K562 (cell line): Measurements from ENCODE around the gene PUS3. TPM values are rescaled to one million over a fixed set of nuclear protein-coding genes. Genes with fewer than 3 reads are reported as not detected.

Experiments used
- ATAC-seq: fragments of 200-7000 bp; cut with Tn5 transposase; 3 replicates; pipeline ENCODE4 v1.9.1; 2020; ENCODE audit warnings: moderate library complexity
- BruUV-seq: library from RNA; stranded (reverse); fragments of 400-500 nt; replicated peaks from 2 replicates; lab custom pipeline; 2021; lab: Mats Ljungman, UMichigan
- CTCF ChIA-PET: fragments of 300-600 bp; formaldehyde crosslinking; extraction: SDS; loops from one replicate; lab custom pipeline; 2021; ENCODE audit warnings: low intra/inter-chr PET ratio; lab: Yijun Ruan, JAX
- POLR2A ChIA-PET: fragments of 300-600, 350-650 bp; sonication (Branson Sonifier 250); formaldehyde crosslinking; extraction: SDS; loops from one replicate; lab custom pipeline; 2021; ENCODE audit warnings: antibody characterized with exemption, inconsistent platforms; lab: Yijun Ruan, JAX
- DNase-seq, 4 experiments: peaks; one replicate each; pipeline versions ENCODE4 v3.0.0 to v3.0.0-alpha.2; 2011 to 2018; ENCODE audit warnings: low spot score in 3 of 4, mixed read lengths in 3 of 4; ENCODE audit errors: extremely low read depth in 1 of 4
- FAIRE-seq: peaks from 2 replicates; lab custom pipeline; 2011; peaks lifted over from hg19 to GRCh38; lab: Jason Lieb, UNC
- H2AFZ ChIP-seq: 2 replicates; pipeline ENCODE4 v1.6.0; 2011; ENCODE audit warnings: low read depth, low read length, control low read depth, inconsistent platforms
- H3K27ac ChIP-seq: fragments of 200-600 bp; 3 replicates; pipeline ENCODE4 v1.8.0; 2011; ENCODE audit warnings: low read depth, mild to moderate bottlenecking, control low read depth, inconsistent platforms, low read length, moderate library complexity, mixed read lengths; ENCODE audit errors: extremely low read depth
- H3K27me3 ChIP-seq, 2 experiments: fragments of 300-600 bp in 1 of 2; 2 replicates in 1 of 2; 3 replicates in 1 of 2; pipeline versions ENCODE4 v1.6.0 to v1.8.0; 2011; ENCODE audit warnings: inconsistent platforms in 2 of 2, low read length in 2 of 2, mild to moderate bottlenecking in 1 of 2, mixed read lengths in 1 of 2, moderate library complexity in 1 of 2; ENCODE audit not compliant: control insufficient read depth in 2 of 2, insufficient read depth in 2 of 2
- H3K36me3 ChIP-seq: fragments of 300-600 bp; 3 replicates; pipeline ENCODE4 v1.8.0; 2011; ENCODE audit warnings: mild to moderate bottlenecking, low read length, inconsistent platforms; ENCODE audit not compliant: control insufficient read depth, insufficient read depth
- H3K4me1 ChIP-seq, 2 experiments: fragments of 200-600 bp in 1 of 2; replicated peaks in 1 of 2; 2 replicates in 1 of 2; 3 replicates in 1 of 2; pipeline versions ENCODE4 v1.5.1 to v1.8.0; 2011; ENCODE audit warnings: inconsistent platforms in 2 of 2, low read length in 2 of 2, mild to moderate bottlenecking in 1 of 2, mixed read lengths in 1 of 2, moderate library complexity in 1 of 2; ENCODE audit not compliant: control insufficient read depth in 2 of 2, insufficient read depth in 2 of 2
- H3K4me2 ChIP-seq: 2 replicates; pipeline ENCODE4 v1.6.1; 2011; ENCODE audit warnings: low read length, control low read depth, inconsistent platforms, mixed read lengths; ENCODE audit not compliant: insufficient read depth
- H3K4me3 ChIP-seq: fragments of 200-600 bp; sonication (generic), shearing (Covaris generic); 2 replicates; pipeline ENCODE4 v1.5.1; 2016; ENCODE audit warnings: control low read depth, inconsistent platforms
- H3K79me2 ChIP-seq: fragments of 200-600 bp; 3 replicates; pipeline ENCODE4 v1.8.0; 2011; ENCODE audit warnings: low read length, inconsistent platforms; ENCODE audit not compliant: control insufficient read depth, insufficient read depth
- H3K9ac ChIP-seq, 2 experiments: 2 replicates each; pipeline versions ENCODE4 v1.6.0 to v1.6.1; 2011; ENCODE audit warnings: low read depth in 2 of 2, low read length in 2 of 2, control low read depth in 1 of 2, inconsistent platforms in 1 of 2, mild to moderate bottlenecking in 1 of 2, mixed read lengths in 1 of 2; ENCODE audit not compliant: insufficient read depth in 1 of 2
- H3K9me1 ChIP-seq: one replicate; pipeline ENCODE4 v1.6.0; 2011; ENCODE audit warnings: inconsistent platforms, mild to moderate bottlenecking, low read length, moderate library complexity; ENCODE audit not compliant: control insufficient read depth, insufficient read depth
- H3K9me3 ChIP-seq: replicated peaks from 2 replicates; pipeline ENCODE4 v1.5.1; 2011; ENCODE audit warnings: low read depth, low read length, inconsistent platforms; ENCODE audit not compliant: control insufficient read depth, insufficient read depth
- H4K20me1 ChIP-seq: replicated peaks from 2 replicates; pipeline ENCODE4 v1.6.1; 2011; ENCODE audit warnings: low read length, inconsistent platforms, mixed read lengths; ENCODE audit not compliant: control insufficient read depth, insufficient read depth
- CEBPB ChIP-seq: fragments of 450-650 bp; IDR thresholded peaks from 2 replicates; pipeline ENCODE4 v1.6.1; 2016; ENCODE audit warnings: missing genetic modification characterization, missing compliant biosample characterization
- DEAF1 ChIP-seq: fragments of 450-650 bp; formaldehyde crosslinking; IDR thresholded peaks from 2 replicates; pipeline ENCODE4 v1.4.0; 2020; ENCODE audit warnings: mild to moderate bottlenecking, moderate library complexity
- DLX4 ChIP-seq: fragments of 250-450 bp; sonication (Bioruptor Pico); IDR thresholded peaks from 2 replicates; pipeline ENCODE4 v1.6.1; 2021; ENCODE audit warnings: mild to moderate bottlenecking
- HBP1 ChIP-seq: fragments of 450-650 bp; formaldehyde crosslinking; IDR thresholded peaks from 2 replicates; pipeline ENCODE4 v1.4.0; 2022; ENCODE audit warnings: missing genetic modification characterization
- KAT7 ChIP-seq: sonication (generic); formaldehyde crosslinking; IDR thresholded peaks from 2 replicates; pipeline ENCODE4 v1.8.0; 2022; ENCODE audit warnings: missing genetic modification reagents, mild to moderate bottlenecking, borderline replicate concordance
- RAD21 ChIP-seq, 2 experiments: fragments of 250-450 bp in 1 of 2; fragments of 450-650 bp in 1 of 2; sonication (Bioruptor Pico) in 1 of 2; formaldehyde crosslinking in 1 of 2; IDR thresholded peaks in 1 of 2; conservative IDR thresholded peaks in 1 of 2; 2 replicates each; pipeline versions ENCODE4 v1.4.0 to v1.8.0; 2020 to 2022; ENCODE audit warnings: mild to moderate bottlenecking in 2 of 2, moderate library complexity in 1 of 2
- RBM25 ChIP-seq: fragments of 200-400 bp; formaldehyde crosslinking; IDR thresholded peaks from 2 replicates; pipeline ENCODE4 v1.6.1; 2018; ENCODE audit warnings: low read length, low read depth, moderate library complexity; ENCODE audit not compliant: severe bottlenecking
- SIN3A ChIP-seq, 2 experiments: fragments of 150-350 bp in 1 of 2; IDR thresholded peaks; 2 replicates each; pipeline ENCODE4 v1.6.1; 2011 to 2016; ENCODE audit warnings: borderline replicate concordance in 2 of 2, low read depth in 2 of 2, low read length in 2 of 2, mild to moderate bottlenecking in 2 of 2, moderate library complexity in 2 of 2; ENCODE audit not compliant: control insufficient read depth in 1 of 2
- SMC3 ChIP-seq: conservative IDR thresholded peaks from 2 replicates; pipeline ENCODE4 v1.6.1; 2011; ENCODE audit warnings: low read depth, low read length, improper control_type of control experiment; ENCODE audit not compliant: insufficient read depth
- SPI1 ChIP-seq: IDR thresholded peaks from 2 replicates; pipeline ENCODE4 v1.6.1; 2011; ENCODE audit warnings: low read depth, low read length, control low read depth, borderline replicate concordance
- STAG1 ChIP-seq: sonication (generic); formaldehyde crosslinking; IDR thresholded peaks from 2 replicates; pipeline ENCODE4 v1.5.0; 2020; ENCODE audit warnings: missing genetic modification reagents, borderline replicate concordance
- TOE1 ChIP-seq, 2 experiments: fragments of 450-650 bp in 1 of 2; sonication (generic) in 1 of 2; formaldehyde crosslinking in 1 of 2; IDR thresholded peaks; 2 replicates each; pipeline versions ENCODE4 v1.7.1 to v1.8.0; 2016 to 2022; ENCODE audit warnings: borderline replicate concordance in 2 of 2, mild to moderate bottlenecking in 2 of 2, antibody characterized with exemption in 1 of 2, inconsistent platforms in 1 of 2, low read depth in 1 of 2, missing genetic modification reagents in 1 of 2, moderate library complexity in 1 of 2
- ZNF668 ChIP-seq: fragments of 250-450 bp; sonication (Bioruptor Pico); IDR thresholded peaks from 2 replicates; pipeline ENCODE4 v1.8.0; 2022; ENCODE audit warnings: mild to moderate bottlenecking, inconsistent platforms
- WGBS: fragments of 100-300 bp; shearing (Covaris generic); methylation state at CpG from one replicate; pipeline ENCODE4 v1.1.6; 2016; ENCODE audit warnings: low coverage, mixed read lengths; ENCODE audit not compliant: insufficient coverage; ENCODE audit errors: missing lambda C conversion rate; 5-methylcytosine and 5-hydroxymethylcytosine counted together
- in situ Hi-C: fragments of 300-500 bp; cut with MboI; formaldehyde crosslinking; loops from 4 replicates; pipeline ENCODE4 v1.15.0; 2018; ENCODE audit warnings: inconsistent platforms, mixed read lengths
- intact Hi-C: fragments of 100-400 bp; cut with micrococcal nuclease; formaldehyde crosslinking; loops from 2 replicates; pipeline ENCODE4 v1.14.2; 2022
- polyA plus RNA-seq, 8 experiments: library from polyadenylated mRNA; depleted of rRNA in 4 of 8; stranded (reverse) in 5 of 8; unstranded in 3 of 8; fragments of >200 nt; fragmentation: Nextera tagmentation in 2 of 8; fragmentation: Illumina TruSeq in 1 of 8; extraction: Ambion mirVana in 2 of 8; extraction: Trizol in 1 of 8; gene quantifications; 2 replicates each; pipeline versions ENCODE4 v1.2.1 to v1.2.3, GENCODE V29; 2011 to 2014; ENCODE audit warnings: inconsistent platforms in 1 of 8, missing spikeins in 1 of 8
- total RNA-seq, 7 experiments: library from RNA; depleted of rRNA in 6 of 7; stranded (reverse); fragments of >200 nt in 6 of 7; fragmentation: Illumina TruSeq in 2 of 7; extraction: Trizol in 2 of 7; gene quantifications; 2 replicates each; pipeline versions ENCODE4 v1.2.1 to v1.2.3, GENCODE V29; 2011 to 2021; ENCODE audit warnings: low replicate concordance in 1 of 7

Gene PUS3
- total and polyA plus RNA-seq, 9 of the 15 experiments (the other 6 are each of a cell fraction or from before 2014, with no cell fraction given) = 16.5 to 49.2 (median 35.9) TPM

- H3K79me2 ChIP-seq = no peaks in the 10 kb centered on the region
- DNase-seq (peak; percentile 37 to 86 (median 58)), ATAC-seq (peak; percentile 98), FAIRE-seq (peak; percentile 95)
- ChIA-PET CTCF (interaction anchor here (0.6 to 0.7 kb wide), 2 partner anchors 211 to 784 kb away, joined by 3 to 4 read pairs; no protein-coding TSS in a partner anchor), POLR2A (interaction anchor here (0.6 kb wide), 1 partner anchor 18 kb away, joined by 3 read pairs; no protein-coding TSS in a partner anchor)
- H3K36me3 ChIP-seq = no peaks in the 10 kb centered on the region
- peak overlapping the region; percentile 80 for H2AFZ ChIP-seq
- intact Hi-C loops (loop anchor here (1.0 to 5.0 kb wide), 6 partner anchors 102 to 912 kb away; partner anchors contain the start of gene CHEK1), in situ Hi-C loops (loop anchor here (10.0 to 25.0 kb wide), 3 partner anchors 320 to 912 kb away; partner anchors contain the start of gene CCDC15)
- no peak overlapping the region for H3K9ac ChIP-seq
- H4K20me1 ChIP-seq = no peaks in the 10 kb centered on the region
- no peaks in the 10 kb centered on the region; the same call in 1 of the 2 replicates for H3K9me3 ChIP-seq
- peaks cover 0 to 7% of the 10 kb centered on the region in 2 experiments; a peak in 2 of 5 replicates for H3K27me3 ChIP-seq
- 10% methylated on average over 8 of the region's 8 CpGs for WGBS
- H3K4me1 ChIP-seq = peaks cover 0 to 3% of the 10 kb centered on the region in 2 experiments; a peak in 2 of 5 replicates
- H3K27ac ChIP-seq = no peak overlapping the region; the same call in 2 of the 3 replicates
- no TSS peak for BruUV-seq
- H3K9me1 ChIP-seq = no peaks in the 10 kb centered on the region
- peak overlapping the region; percentile 59 for H3K4me2 ChIP-seq
- H3K4me3 ChIP-seq = no peak overlapping the region
- no peak for TF ChIP-seq HBP1 (CRISPR knock-in tag)
- no peak for TF ChIP-seq CEBPB (tag)
- peak; percentile 89 to 92 for TF ChIP-seq RAD21 (CRISPR knock-in tag; conservative IDR thresholded peaks at IDR 0.05 in 1 of 2, IDR thresholded peaks at IDR 0.05 in 1 of 2)
- no peak for TF ChIP-seq SIN3A (IDR thresholded peaks at IDR 0.05; ENCODE audit: borderline replicate concordance in 2 of 2, control insufficient read depth in 1 of 2, low read depth in 2 of 2, low read length in 2 of 2)
- 0 out of 2 replicates have a peak, but pooled peaks have one; percentile 11 for TF ChIP-seq SPI1
- peak; percentile 63; the same call in 1 of the 2 replicates for TF ChIP-seq DEAF1 (CRISPR knock-in tag)
- no peak for TF ChIP-seq DLX4 (CRISPR knock-in tag)
- TF ChIP-seq ZNF668 (CRISPR knock-in tag) = no peak
- TF ChIP-seq STAG1 (CRISPR knock-in tag) = peak; percentile 41; the same call in 1 of the 2 replicates
- 0 out of 2 replicates have a peak, but pooled peaks have one; percentile 30 for TF ChIP-seq TOE1 (IDR thresholded peaks at IDR 0.05; ENCODE audit: borderline replicate concordance)
- TF ChIP-seq TOE1 (CRISPR knock-in tag; IDR thresholded peaks at IDR 0.05; ENCODE audit: borderline replicate concordance, low read depth) = no peak
- TF ChIP-seq SMC3 = peak; percentile 78
- no peak for TF ChIP-seq KAT7 (CRISPR knock-in tag)
- no peak for TF ChIP-seq RBM25
These were observed 28.4 kb downstream of the PUS3 start for GRCh38 chr11:125874556-125875124.
